Measurements from ENCODE around the gene SORD.

- TF ChIP-seq CTCF (IDR thresholded peaks at IDR 0.05) (no peak), POLR2A (IDR thresholded peaks at IDR 0.05) (no peak)
Measured at GRCh38 chr15:45117308-45118130, 94.5 kb downstream of the SORD start.
